Measurements from ENCODE around the gene NEDD4L.

The NEDD4L gene

GRCh38 chr18:58303363-58303762, 259.3 kb downstream of the NEDD4L start:
- POLR2A ChIA-PET: no interaction called here
- no peaks in the 10 kb centered on the region for H3K9me3 ChIP-seq (ENCODE audit: control insufficient read depth, insufficient read depth, low read depth, low read length)
- TF ChIP-seq, protein P1, sequence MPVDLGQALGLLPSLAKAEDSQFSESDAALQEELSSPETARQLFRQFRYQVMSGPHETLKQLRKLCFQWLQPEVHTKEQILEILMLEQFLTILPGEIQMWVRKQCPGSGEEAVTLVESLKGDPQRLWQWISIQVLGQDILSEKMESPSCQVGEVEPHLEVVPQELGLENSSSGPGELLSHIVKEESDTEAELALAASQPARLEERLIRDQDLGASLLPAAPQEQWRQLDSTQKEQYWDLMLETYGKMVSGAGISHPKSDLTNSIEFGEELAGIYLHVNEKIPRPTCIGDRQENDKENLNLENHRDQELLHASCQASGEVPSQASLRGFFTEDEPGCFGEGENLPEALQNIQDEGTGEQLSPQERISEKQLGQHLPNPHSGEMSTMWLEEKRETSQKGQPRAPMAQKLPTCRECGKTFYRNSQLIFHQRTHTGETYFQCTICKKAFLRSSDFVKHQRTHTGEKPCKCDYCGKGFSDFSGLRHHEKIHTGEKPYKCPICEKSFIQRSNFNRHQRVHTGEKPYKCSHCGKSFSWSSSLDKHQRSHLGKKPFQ (tag by site-specific recombination; IDR thresholded peaks at IDR 0.05): no peak
- TF ChIP-seq YY2 (tag by site-specific recombination; IDR thresholded peaks at IDR 0.05) (no peak), BCL11A (tag by site-specific recombination; IDR thresholded peaks at IDR 0.05; ENCODE audit: low read depth) (no peak), TSHZ1 (tag by site-specific recombination; IDR thresholded peaks at IDR 0.05; ENCODE audit: borderline replicate concordance) (no peak), ATF2 (tag by site-specific recombination; IDR thresholded peaks at IDR 0.05; ENCODE audit: low read depth) (no peak), ZNF837 (tag by site-specific recombination; IDR thresholded peaks at IDR 0.05) (no peak), SP7 (tag by site-specific recombination; IDR thresholded peaks at IDR 0.05) (no peak), PATZ1 (tag by site-specific recombination; IDR thresholded peaks at IDR 0.05) (no peak), IKZF3 (tag by site-specific recombination; IDR thresholded peaks at IDR 0.05) (no peak), ZNF416 (tag by site-specific recombination; IDR thresholded peaks at IDR 0.05) (no peak)
- CTCF ChIA-PET: interaction anchor here (0.6 to 1.4 kb wide), 2 partner anchors 18 to 253 kb away, joined by 3 to 4 read pairs; no protein-coding TSS in a partner anchor
- no peak overlapping the region for H3K27ac ChIP-seq (ENCODE audit: extremely low read depth, low read depth, low read length)
- no peak overlapping the region for H3K4me3 ChIP-seq (ENCODE audit: low read depth, low read length)
- no peaks in the 10 kb centered on the region for H3K36me3 ChIP-seq (ENCODE audit: control insufficient read depth in 2 of 2, insufficient read depth in 1 of 2, low read length in 2 of 2)
- peaks cover 3% of the 10 kb centered on the region; the same call in 1 of the 2 replicates for H3K4me1 ChIP-seq (ENCODE audit: control insufficient read depth, insufficient read depth, low read length)

DNA sequence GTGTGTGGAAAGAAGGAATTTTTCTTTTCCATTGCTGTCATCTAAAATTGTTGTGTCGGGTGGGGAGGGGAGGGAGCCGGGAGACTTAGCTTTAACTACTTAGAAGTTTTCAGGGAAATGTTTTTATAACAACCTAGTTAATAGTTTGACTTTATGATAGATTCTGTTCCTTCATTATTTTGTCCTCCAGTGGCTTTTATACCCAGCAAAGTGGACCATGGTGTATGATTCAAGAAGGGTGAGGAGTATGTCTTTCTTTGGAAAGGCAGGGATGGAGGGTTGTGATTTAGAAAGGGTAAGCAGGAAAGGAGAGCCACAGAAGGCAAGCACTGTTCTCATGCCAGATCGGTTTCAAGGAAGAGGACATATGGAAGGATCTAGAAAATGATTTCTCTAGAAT, 261.8 kb downstream of the NEDD4L start:
- Histone ChIP-seq H3K4me1 (ENCODE audit: control insufficient read depth, insufficient read depth, low read length) (no peaks in the 10 kb centered on the region), H3K4me3 (ENCODE audit: low read depth, low read length) (no peak overlapping the region), H3K36me3 (ENCODE audit: control insufficient read depth in 2 of 2, insufficient read depth in 1 of 2, low read length in 2 of 2) (no peaks in the 10 kb centered on the region), H3K27ac (ENCODE audit: extremely low read depth, low read depth, low read length) (no peak overlapping the region), H3K9me3 (ENCODE audit: control insufficient read depth, insufficient read depth, low read depth, low read length) (no peaks in the 10 kb centered on the region)
- POLR2A ChIA-PET: no interaction called here
- CTCF ChIA-PET: interaction anchor here (0.8 kb wide), 1 partner anchor 215 kb away, joined by 4 read pairs; no protein-coding TSS in a partner anchor
- peak; percentile 74 for TF ChIP-seq ZNF585B (tag by site-specific recombination; IDR thresholded peaks at IDR 0.05)
- no peak for TF ChIP-seq ZNF747 (tag by site-specific recombination; IDR thresholded peaks at IDR 0.05)
- TF ChIP-seq, protein P2, sequence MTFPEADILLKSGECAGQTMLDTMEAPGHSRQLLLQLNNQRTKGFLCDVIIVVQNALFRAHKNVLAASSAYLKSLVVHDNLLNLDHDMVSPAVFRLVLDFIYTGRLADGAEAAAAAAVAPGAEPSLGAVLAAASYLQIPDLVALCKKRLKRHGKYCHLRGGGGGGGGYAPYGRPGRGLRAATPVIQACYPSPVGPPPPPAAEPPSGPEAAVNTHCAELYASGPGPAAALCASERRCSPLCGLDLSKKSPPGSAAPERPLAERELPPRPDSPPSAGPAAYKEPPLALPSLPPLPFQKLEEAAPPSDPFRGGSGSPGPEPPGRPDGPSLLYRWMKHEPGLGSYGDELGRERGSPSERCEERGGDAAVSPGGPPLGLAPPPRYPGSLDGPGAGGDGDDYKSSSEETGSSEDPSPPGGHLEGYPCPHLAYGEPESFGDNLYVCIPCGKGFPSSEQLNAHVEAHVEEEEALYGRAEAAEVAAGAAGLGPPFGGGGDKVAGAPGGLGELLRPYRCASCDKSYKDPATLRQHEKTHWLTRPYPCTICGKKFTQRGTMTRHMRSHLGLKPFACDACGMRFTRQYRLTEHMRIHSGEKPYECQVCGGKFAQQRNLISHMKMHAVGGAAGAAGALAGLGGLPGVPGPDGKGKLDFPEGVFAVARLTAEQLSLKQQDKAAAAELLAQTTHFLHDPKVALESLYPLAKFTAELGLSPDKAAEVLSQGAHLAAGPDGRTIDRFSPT (tag by site-specific recombination; IDR thresholded peaks at IDR 0.05): no peak
- TF ChIP-seq SCRT1 (tag by site-specific recombination; IDR thresholded peaks at IDR 0.05; ENCODE audit: borderline replicate concordance): no peak
